Endothelial cell of umbilical vein (primary cell): ENCODE measurements around the gene OR10G3. TPM values are rescaled to one million over a fixed set of nuclear protein-coding genes. Genes with fewer than 3 reads are reported as not detected.

Source experiments
- BruUV-seq: library from RNA; stranded (reverse); fragments of 400-500 nt; replicated peaks from 2 replicates; lab custom pipeline; 2021; lab: Mats Ljungman, UMichigan
- CTCF ChIA-PET: fragments of 300-600, 350-600 bp; sonication (Branson Sonifier 250); formaldehyde crosslinking; loops from one replicate; lab custom pipeline; 2021; ENCODE audit warnings: antibody characterized with exemption, inconsistent platforms; lab: Charles Lee
- POLR2A ChIA-PET: fragments of 300-600, 350-600 bp; sonication (Branson Sonifier 250); formaldehyde crosslinking; loops from one replicate; lab custom pipeline; 2021; ENCODE audit warnings: antibody characterized with exemption, inconsistent platforms; lab: Charles Lee
- DNase-seq: peaks from one replicate; pipeline ENCODE4 v3.0.0-alpha.2; 2011; ENCODE audit warnings: low read depth, low spot score
- FAIRE-seq: peaks from 2 replicates; lab custom pipeline; 2011; peaks lifted over from hg19 to GRCh38; lab: Jason Lieb, UNC
- H2AFZ ChIP-seq: 2 replicates; pipeline ENCODE4 v1.6.0; 2012; ENCODE audit warnings: low read depth, low read length, control low read depth, inconsistent platforms
- H3K27ac ChIP-seq: 2 replicates; pipeline ENCODE4 v1.5.1; 2011; ENCODE audit warnings: low read depth, mild to moderate bottlenecking, control low read depth, low read length, moderate library complexity; ENCODE audit not compliant: insufficient read depth
- H3K27me3 ChIP-seq, 2 experiments: 2 replicates each; pipeline versions ENCODE4 v1.6.0 to v1.6.1; 2011; ENCODE audit warnings: low read length in 2 of 2, mixed read lengths in 1 of 2; ENCODE audit not compliant: control insufficient read depth in 2 of 2, insufficient read depth in 2 of 2
- H3K36me3 ChIP-seq, 2 experiments: 2 replicates in 1 of 2; 3 replicates in 1 of 2; pipeline ENCODE4 v1.5.1; 2011; ENCODE audit warnings: low read length in 2 of 2, mild to moderate bottlenecking in 1 of 2, moderate library complexity in 1 of 2; ENCODE audit not compliant: control insufficient read depth in 2 of 2, insufficient read depth in 2 of 2; ENCODE audit errors: extremely low read depth in 1 of 2
- H3K4me1 ChIP-seq: 3 replicates; pipeline ENCODE4 v1.5.1; 2011; ENCODE audit warnings: mild to moderate bottlenecking, low read length; ENCODE audit not compliant: control insufficient read depth, insufficient read depth; ENCODE audit errors: extremely low read depth
- H3K4me2 ChIP-seq: 2 replicates; pipeline ENCODE4 v1.6.1; 2011; ENCODE audit warnings: low read length, control low read depth, mixed read lengths; ENCODE audit not compliant: insufficient read depth
- H3K4me3 ChIP-seq, 3 experiments: fragments of 200-600 bp in 1 of 3; sonication (generic), shearing (Covaris generic) in 1 of 3; replicated peaks in 1 of 3; 2 replicates each; pipeline ENCODE4 v1.5.1; 2011 to 2016; ENCODE audit warnings: control low read depth in 3 of 3, low read length in 3 of 3, mild to moderate bottlenecking in 2 of 3, inconsistent platforms in 1 of 3, low read depth in 1 of 3, moderate library complexity in 1 of 3; ENCODE audit not compliant: insufficient read depth in 1 of 3
- H3K79me2 ChIP-seq: 2 replicates; pipeline ENCODE4 v1.6.0; 2012; ENCODE audit warnings: low read length, inconsistent platforms; ENCODE audit not compliant: control insufficient read depth, insufficient read depth
- H3K9ac ChIP-seq: replicated peaks from 2 replicates; pipeline ENCODE3; 2011; ENCODE audit warnings: low read length, control low read depth; ENCODE audit not compliant: insufficient read depth; ENCODE audit errors: extremely low read depth
- H3K9me1 ChIP-seq: replicated peaks from 3 replicates; pipeline ENCODE4 v1.6.0; 2011; ENCODE audit warnings: mild to moderate bottlenecking, low read length; ENCODE audit not compliant: control insufficient read depth, insufficient read depth; ENCODE audit errors: extremely low read depth
- H3K9me3 ChIP-seq: replicated peaks from 2 replicates; pipeline ENCODE4 v1.5.1; 2012; ENCODE audit warnings: low read length, inconsistent platforms; ENCODE audit not compliant: control insufficient read depth, insufficient read depth
- H4K20me1 ChIP-seq: replicated peaks from 2 replicates; pipeline ENCODE3; 2011; ENCODE audit warnings: mild to moderate bottlenecking, low read length; ENCODE audit not compliant: control insufficient read depth, insufficient read depth; ENCODE audit errors: extremely low read depth
- CTCF ChIP-seq, 2 donors: IDR thresholded peaks; 1 replicate in 1 of 2; 2 replicates in 1 of 2; pipeline ENCODE4 v1.5.1; 2011; ENCODE audit warnings: low read length in 2 of 2, mild to moderate bottlenecking in 2 of 2, moderate library complexity in 2 of 2, control low read depth in 1 of 2, inconsistent platforms in 1 of 2, low read depth in 1 of 2; ENCODE audit not compliant: insufficient read depth in 1 of 2; ENCODE audit errors: extremely low read depth in 1 of 2
- EZH2 ChIP-seq: IDR thresholded peaks from 2 replicates; pipeline ENCODE4 v1.6.1; 2012; ENCODE audit warnings: borderline replicate concordance, low read depth, mild to moderate bottlenecking, moderate library complexity, low read length, inconsistent platforms; ENCODE audit not compliant: severe bottlenecking
- FOS ChIP-seq: IDR thresholded peaks from 2 replicates; pipeline ENCODE4 v1.6.1; 2011; ENCODE audit warnings: mild to moderate bottlenecking, low read length, moderate library complexity, borderline replicate concordance; ENCODE audit not compliant: insufficient read depth
- GATA2 ChIP-seq: IDR thresholded peaks from 2 replicates; pipeline ENCODE4 v1.7.0; 2011; ENCODE audit warnings: low read depth, mild to moderate bottlenecking, moderate library complexity, mixed read lengths, low read length; ENCODE audit not compliant: insufficient read length, insufficient read depth
- JUN ChIP-seq: IDR thresholded peaks from 2 replicates; pipeline ENCODE4 v1.6.1; 2011; ENCODE audit warnings: borderline replicate concordance, low read depth; ENCODE audit not compliant: insufficient read length, insufficient read depth
- MYC ChIP-seq: IDR thresholded peaks from one replicate; pipeline ENCODE4 v1.6.1; 2011; ENCODE audit warnings: mild to moderate bottlenecking, low read depth, low read length
- POLR2A ChIP-seq: IDR thresholded peaks from 2 replicates; pipeline ENCODE4 v1.6.1; 2012; ENCODE audit warnings: low read depth, mild to moderate bottlenecking, control low read depth, low read length
- POLR2AphosphoS5 ChIP-seq: IDR thresholded peaks from 2 replicates; pipeline ENCODE4 v1.6.1; 2012; ENCODE audit warnings: low read depth, mild to moderate bottlenecking, control low read depth, low read length, moderate library complexity; ENCODE audit not compliant: insufficient read depth
- dilution Hi-C: fragments of 300-500 bp; cut with MboI; formaldehyde crosslinking; loops from one replicate; pipeline ENCODE4 v1.15.0; 2019; ENCODE audit warnings: low sequenced_read_pairs; ENCODE audit not compliant: extremely low pct_ligation_motif_present
- intact Hi-C: fragments of 100-400 bp; cut with micrococcal nuclease; formaldehyde crosslinking; loops from one replicate; pipeline ENCODE4 v1.10.0; 2022
- polyA plus RNA-seq, 4 experiments: library from polyadenylated mRNA; depleted of rRNA in 3 of 4; stranded (reverse) in 3 of 4; unstranded in 1 of 4; fragments of >200 nt; gene quantifications; 2 replicates each; pipeline versions ENCODE4 v1.2.1 to v1.2.3, GENCODE V29; 2011 to 2012; ENCODE audit warnings: missing spikeins in 1 of 4
- total RNA-seq: library from RNA; stranded (reverse); gene quantifications from 2 replicates; pipeline ENCODE4 v1.2.3, GENCODE V29; 2021
- TF ChIP-seq, protein P1 (sequence below): IDR thresholded peaks from 2 replicates; pipeline ENCODE4 v1.6.1; 2011; ENCODE audit not compliant: insufficient read depth, insufficient read length

Gene OR10G3
- total and polyA plus RNA-seq, 2 donors (not counting 3 experiments of a cell fraction or from before 2014, with no cell fraction given), result not detected

DNA sequence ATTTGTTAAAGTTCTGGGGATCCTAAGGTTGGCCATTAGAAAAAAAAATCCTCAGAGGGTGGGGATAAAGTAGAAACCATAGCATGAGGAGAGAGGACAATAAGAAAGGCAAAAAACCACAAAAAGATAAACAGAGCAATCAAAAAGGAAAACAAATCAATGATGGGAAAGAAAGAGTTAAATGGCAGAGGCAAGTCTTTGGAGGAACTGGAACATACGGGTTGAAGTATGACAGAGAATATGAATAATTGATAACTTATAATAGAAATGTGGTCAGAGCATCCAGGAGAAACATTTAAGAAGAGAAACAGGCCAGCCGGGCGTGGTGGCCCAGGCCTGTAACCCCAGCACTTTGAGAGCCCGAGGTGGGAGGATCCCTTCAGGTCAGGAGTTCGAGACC is 35.9 kb downstream of the OR10G3 start:
- intact Hi-C loops, result no loop called here

GRCh38 chr14:21543521-21543960 is 36.3 kb downstream of the OR10G3 start:
- FAIRE-seq (no peak), DNase-seq (no peak)
- ChIA-PET POLR2A (interaction anchor here (0.5 kb wide), 1 partner anchor 1200 kb away, joined by 10 read pairs; the partner anchor contains the start of gene PARP2), CTCF (interaction anchor here (1.4 kb wide), 1 partner anchor 14 kb away, joined by 5 read pairs; no protein-coding TSS in a partner anchor)
- H3K79me2 ChIP-seq, result no peaks in the 10 kb centered on the region
- no peaks in the 10 kb centered on the region for H3K9me3 ChIP-seq
- H2AFZ ChIP-seq, result no peak overlapping the region
- no peak overlapping the region for H3K27ac ChIP-seq
- H3K4me2 ChIP-seq, result no peak overlapping the region
- intact Hi-C loops, result no loop called here
- no peaks in the 10 kb centered on the region for H3K4me1 ChIP-seq
- no peaks in the 10 kb centered on the region for H3K36me3 ChIP-seq
- peaks cover 9 to 19% of the 10 kb centered on the region in 2 experiments for H3K27me3 ChIP-seq
- no peaks in the 10 kb centered on the region for H4K20me1 ChIP-seq
- H3K4me3 ChIP-seq, result no peak overlapping the region
- no peaks in the 10 kb centered on the region for H3K9me1 ChIP-seq
- no TSS peak for BruUV-seq
- dilution Hi-C loops, result no loop called here
- no peak overlapping the region for H3K9ac ChIP-seq
- no peak for TF ChIP-seq GATA2
- no peak for TF ChIP-seq EZH2
- no peak for TF ChIP-seq JUN
- TF ChIP-seq CTCF (IDR thresholded peaks at IDR 0.05; ENCODE audit: extremely low read depth in 1 of 2, insufficient read depth in 1 of 2, low read depth in 1 of 2, low read length in 2 of 2), result no peak
- no peak for TF ChIP-seq POLR2A
- no peak for TF ChIP-seq MYC
- no peak for TF ChIP-seq POLR2AphosphoS5
- TF ChIP-seq FOS, result no peak
- TF ChIP-seq, protein P1, sequence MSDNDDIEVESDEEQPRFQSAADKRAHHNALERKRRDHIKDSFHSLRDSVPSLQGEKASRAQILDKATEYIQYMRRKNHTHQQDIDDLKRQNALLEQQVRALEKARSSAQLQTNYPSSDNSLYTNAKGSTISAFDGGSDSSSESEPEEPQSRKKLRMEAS, result no peak

More for the DNA sequence above, 35.9 kb downstream of the OR10G3 start:
- CTCF ChIA-PET, result interaction anchor here (1.0 kb wide), 1 partner anchor 13 kb away, joined by 5 read pairs; no protein-coding TSS in a partner anchor
- Histone ChIP-seq H3K9me3 (no peaks in the 10 kb centered on the region), H3K9me1 (no peaks in the 10 kb centered on the region), H3K4me2 (no peak overlapping the region), H3K79me2 (no peaks in the 10 kb centered on the region), H3K27me3 (peaks cover 5 to 15% of the 10 kb centered on the region in 2 experiments), H3K4me3 (no peak overlapping the region), H4K20me1 (no peaks in the 10 kb centered on the region), H3K9ac (no peak overlapping the region), H3K27ac (no peak overlapping the region), H2AFZ (no peak overlapping the region), H3K4me1 (no peaks in the 10 kb centered on the region), H3K36me3 (no peaks in the 10 kb centered on the region)
- TF ChIP-seq EZH2 (no peak), GATA2 (no peak), MYC (no peak), POLR2AphosphoS5 (no peak), JUN (no peak)
- dilution Hi-C loops, result no loop called here
- DNase-seq, result no peak
- FAIRE-seq, result no peak
- POLR2A ChIA-PET, result no interaction called here
- BruUV-seq, result no TSS peak
